ENCODE data around the gene DNAJC15. TPM values are rescaled to one million over a fixed set of nuclear protein-coding genes. Genes with fewer than 3 reads are reported as not detected.

The DNAJC15 gene
- total and polyA plus RNA-seq, 2 of the 8 experiments (the other 6 are each of a cell fraction or from before 2014, with no cell fraction given) = 5.8 to 20.8 TPM

DNA sequence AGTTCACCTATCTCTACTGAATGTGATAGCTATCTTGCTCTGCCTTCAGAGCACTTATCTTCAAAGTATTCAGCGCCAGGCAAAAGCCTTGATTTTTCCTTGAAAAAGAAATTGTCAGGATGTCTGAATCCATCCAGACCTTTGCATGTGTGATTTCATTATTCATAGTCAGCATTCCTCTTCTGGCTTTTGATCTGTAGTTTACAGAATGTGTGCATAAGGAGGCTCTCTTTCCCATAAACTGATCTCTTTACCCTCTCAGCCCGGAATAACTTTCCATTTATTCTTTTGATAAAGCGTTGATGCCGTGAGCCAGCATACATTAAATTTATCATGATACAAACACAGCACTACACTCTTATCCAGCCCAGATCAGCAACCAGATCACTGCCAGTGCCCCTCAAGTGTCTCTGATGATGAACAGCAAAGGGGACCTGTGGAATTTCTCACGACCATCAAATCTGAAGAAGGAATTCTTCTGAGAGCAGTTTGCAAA lies 130.8 kb downstream of the DNAJC15 start:
- WGBS, 2 experiments (ENCODE audit: extremely low coverage in 1 of 2, insufficient coverage in 1 of 2, insufficient read length in 1 of 2, insufficient replicate concordance in 2 of 2, low coverage in 1 of 2, low lambda C conversion rate in 2 of 2, missing lambda C conversion rate in 1 of 2) = 92% methylated on average over 5 of the region's 5 CpGs; no CpG with 5 or more reads in 1 of the 2 experiments
- H2AFZ ChIP-seq (ENCODE audit: low read length) = no peak overlapping the region
- TF ChIP-seq PHF8 (conservative IDR thresholded peaks at IDR 0.05; ENCODE audit: low read depth, low read length) = no peak
- no peak for TF ChIP-seq NANOG (IDR thresholded peaks at IDR 0.05; ENCODE audit: insufficient read depth, low read depth, low read length, poor library complexity, severe bottlenecking)
- TF ChIP-seq, protein P1, sequence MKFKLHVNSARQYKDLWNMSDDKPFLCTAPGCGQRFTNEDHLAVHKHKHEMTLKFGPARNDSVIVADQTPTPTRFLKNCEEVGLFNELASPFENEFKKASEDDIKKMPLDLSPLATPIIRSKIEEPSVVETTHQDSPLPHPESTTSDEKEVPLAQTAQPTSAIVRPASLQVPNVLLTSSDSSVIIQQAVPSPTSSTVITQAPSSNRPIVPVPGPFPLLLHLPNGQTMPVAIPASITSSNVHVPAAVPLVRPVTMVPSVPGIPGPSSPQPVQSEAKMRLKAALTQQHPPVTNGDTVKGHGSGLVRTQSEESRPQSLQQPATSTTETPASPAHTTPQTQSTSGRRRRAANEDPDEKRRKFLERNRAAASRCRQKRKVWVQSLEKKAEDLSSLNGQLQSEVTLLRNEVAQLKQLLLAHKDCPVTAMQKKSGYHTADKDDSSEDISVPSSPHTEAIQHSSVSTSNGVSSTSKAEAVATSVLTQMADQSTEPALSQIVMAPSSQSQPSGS (IDR thresholded peaks at IDR 0.05; ENCODE audit: low read length) = no peak
- TF ChIP-seq RXRA (IDR thresholded peaks at IDR 0.05; ENCODE audit: insufficient read depth, low read depth, low read length) = no peak
- no peak for TF ChIP-seq EP300 (IDR thresholded peaks at IDR 0.05; ENCODE audit: borderline replicate concordance in 1 of 2, low read depth in 2 of 2, low read length in 2 of 2)
- TF ChIP-seq TAF1 (IDR thresholded peaks at IDR 0.05; ENCODE audit: low read depth, low read length) = no peak
- TF ChIP-seq GABPA (IDR thresholded peaks at IDR 0.05; ENCODE audit: borderline replicate concordance, insufficient read depth, low read length) = no peak
- no peak for TF ChIP-seq KDM4A (IDR thresholded peaks at IDR 0.05; ENCODE audit: low read depth, low read length, severe bottlenecking)
- TF ChIP-seq SIN3A (conservative IDR thresholded peaks at IDR 0.05 in 1 of 2, IDR thresholded peaks at IDR 0.05 in 1 of 2; ENCODE audit: low read depth in 1 of 2, low read length in 2 of 2) = no peak
- no peak for TF ChIP-seq SIX5 (IDR thresholded peaks at IDR 0.05; ENCODE audit: low read depth, low read length)

More for the DNA sequence above, 130.8 kb downstream of the DNAJC15 start:
- Histone ChIP-seq H3K14ac (ENCODE audit: insufficient read length) (no peak overlapping the region), H2BK15ac (ENCODE audit: low read length) (no peak overlapping the region), H2BK12ac (ENCODE audit: low read depth, low read length) (no peak overlapping the region), H2AK5ac (ENCODE audit: low read depth, low read length) (no peak overlapping the region), H3K4me3 (ENCODE audit: extremely low read depth in 1 of 4, insufficient read depth in 2 of 4, low read depth in 3 of 4, low read length in 4 of 4) (no peak overlapping the region), H3K23ac (ENCODE audit: insufficient read length) (no peak overlapping the region), H4K5ac (ENCODE audit: insufficient read length, low read depth, low read length) (no peak overlapping the region), H4K91ac (replicated peaks; ENCODE audit: insufficient read length, low read length) (no peak overlapping the region), H4K20me1 (replicated peaks in 1 of 2; ENCODE audit: control insufficient read depth in 1 of 2, insufficient read depth in 2 of 2, low read length in 2 of 2) (no peaks in the 10 kb centered on the region), H3K27me3 (replicated peaks in 1 of 4; ENCODE audit: control insufficient read depth in 3 of 4, extremely low read depth in 1 of 4, insufficient read depth in 3 of 4, low read length in 3 of 4) (no peaks in the 10 kb centered on the region), H3K56ac (replicated peaks; ENCODE audit: insufficient read length, low read depth, low read length) (no peak overlapping the region), H3K27ac (ENCODE audit: low read depth, low read length) (no peak overlapping the region), H3K9ac (replicated peaks in 1 of 4; ENCODE audit: extremely low read depth in 1 of 4, low read depth in 3 of 4, low read length in 3 of 4) (no peak overlapping the region), H3K4me2 (ENCODE audit: insufficient read depth in 1 of 2, low read depth in 2 of 2, low read length in 2 of 2) (no peak overlapping the region), H3K23me2 (ENCODE audit: low read depth, low read length) (no peaks in the 10 kb centered on the region; the same call in 1 of the 2 replicates), H2BK120ac (replicated peaks; ENCODE audit: low read depth, low read length) (no peak overlapping the region), H3K9me3 (ENCODE audit: insufficient read depth in 2 of 2, low read depth in 1 of 2, low read length in 1 of 2) (no peaks in the 10 kb centered on the region), H3K18ac (ENCODE audit: extremely low read depth, low read length) (no peak overlapping the region), H3K79me2 (ENCODE audit: control insufficient read depth in 1 of 2, insufficient read depth in 2 of 2, low read length in 2 of 2) (no peaks in the 10 kb centered on the region), H4K8ac (ENCODE audit: extremely low read depth, insufficient read depth, low read length) (no peak overlapping the region), H2BK5ac (ENCODE audit: low read depth, low read length) (no peak overlapping the region), H2BK20ac (ENCODE audit: low read length) (no peak overlapping the region), H3K79me1 (ENCODE audit: low read depth, low read length) (no peaks in the 10 kb centered on the region), H3K4me1 (replicated peaks in 1 of 4; ENCODE audit: control insufficient read depth in 3 of 4, insufficient read depth in 4 of 4, low read length in 3 of 4) (peaks cover 0 to 3% (median 0%) of the 10 kb centered on the region in 4 experiments; a peak in 1 of 7 replicates), H3K4ac (replicated peaks; ENCODE audit: insufficient read length, low read depth, low read length) (no peak overlapping the region), H3K36me3 (ENCODE audit: control insufficient read depth in 2 of 4, insufficient read depth in 4 of 4, low read length in 3 of 4) (no peaks in the 10 kb centered on the region; a peak in 1 of 8 replicates)
- POLR2A ChIA-PET (ENCODE audit: partially characterized antibody) = no interaction called here
- FAIRE-seq (no peak), DNase-seq (ENCODE audit: low read depth in 1 of 2, low spot score in 2 of 2) (no peak)
- CTCF ChIA-PET (ENCODE audit: partially characterized antibody) = interaction anchor here (0.9 kb wide), 1 partner anchor 19 kb away, joined by 3 read pairs; no protein-coding TSS in a partner anchor
